Transverse colon (tissue), 4 donors: ENCODE data around the gene PGP.

Experiments used
- CTCF ChIP-seq, 5 experiments: fragments of 200-600 bp in 3 of 5; fragments of 450-650 bp in 2 of 5; sonication (generic) in 3 of 5; IDR thresholded peaks; 1 replicate in 2 of 5; 2 replicates in 3 of 5; pipeline ENCODE4 v1.5.1; 2016 to 2017; ENCODE audit warnings: antibody characterized with exemption in 5 of 5, inconsistent platforms in 3 of 5, mild to moderate bottlenecking in 2 of 5, moderate library complexity in 1 of 5
- EP300 ChIP-seq: sonication (generic); formaldehyde crosslinking; IDR thresholded peaks from one replicate; pipeline ENCODE4 v1.6.1; 2017; ENCODE audit warnings: antibody characterized with exemption, low read depth
- POLR2A ChIP-seq: fragments of 450-650 bp; IDR thresholded peaks from one replicate; pipeline ENCODE4 v1.6.1; 2016; ENCODE audit warnings: antibody characterized with exemption, mild to moderate bottlenecking, moderate library complexity
- POLR2AphosphoS5 ChIP-seq, 3 donors: sonication (generic); formaldehyde crosslinking; IDR thresholded peaks; one replicate each; pipeline ENCODE4 v1.6.1; 2016; ENCODE audit warnings: antibody characterized with exemption in 3 of 3

GRCh38 chr16:2194852-2195321 lies 19.8 kb downstream of the PGP start:
- TF ChIP-seq POLR2AphosphoS5 (IDR thresholded peaks at IDR 0.05) (no peak), CTCF (IDR thresholded peaks at IDR 0.05) (peak; percentile 44 to 76 (median 51)), POLR2A (no peak), EP300 (no peak)
